ENCODE data around the gene MTA1. TPM values are rescaled to one million over a fixed set of nuclear protein-coding genes. Genes with fewer than 3 reads are reported as not detected.

MTA1 gene
- total RNA-seq, 1 experiment from 2014 or later, result 166 TPM

GRCh38 chr14:105414456-105415371 is 4.9 kb upstream of the MTA1 start:
- Mint-ChIP-seq H3K4me1 (ENCODE audit: insufficient read depth, unreplicated experiment) (no peaks in the 10 kb centered on the region), H3K36me3 (ENCODE audit: insufficient read depth, unreplicated experiment) (no peaks in the 10 kb centered on the region), H3K9me3 (ENCODE audit: unreplicated experiment) (no peaks in the 10 kb centered on the region), H3K4me3 (ENCODE audit: unreplicated experiment) (no peak overlapping the region), H3K27ac (ENCODE audit: low read depth, unreplicated experiment) (no peak overlapping the region), H3K27me3 (ENCODE audit: insufficient read depth, unreplicated experiment) (peaks cover 10% of the 10 kb centered on the region)
- BruUV-seq (replicated peaks), result no TSS peak
- peak; percentile 32 for TF ChIP-seq CTCF (IDR thresholded peaks at IDR 0.05; ENCODE audit: unreplicated experiment)
- ChIA-PET CTCF (interaction anchor here (0.7 kb wide), 1 partner anchor 23 kb away, joined by 3 read pairs; no protein-coding TSS in a partner anchor), POLR2A (interaction anchor here (1.3 kb wide), 1 partner anchor 11 kb away, joined by 3 read pairs; no protein-coding TSS in a partner anchor)
- DNase-seq (ENCODE audit: unreplicated experiment), result no peak
- intact Hi-C loops (cut with micrococcal nuclease), result no loop called here

DNA sequence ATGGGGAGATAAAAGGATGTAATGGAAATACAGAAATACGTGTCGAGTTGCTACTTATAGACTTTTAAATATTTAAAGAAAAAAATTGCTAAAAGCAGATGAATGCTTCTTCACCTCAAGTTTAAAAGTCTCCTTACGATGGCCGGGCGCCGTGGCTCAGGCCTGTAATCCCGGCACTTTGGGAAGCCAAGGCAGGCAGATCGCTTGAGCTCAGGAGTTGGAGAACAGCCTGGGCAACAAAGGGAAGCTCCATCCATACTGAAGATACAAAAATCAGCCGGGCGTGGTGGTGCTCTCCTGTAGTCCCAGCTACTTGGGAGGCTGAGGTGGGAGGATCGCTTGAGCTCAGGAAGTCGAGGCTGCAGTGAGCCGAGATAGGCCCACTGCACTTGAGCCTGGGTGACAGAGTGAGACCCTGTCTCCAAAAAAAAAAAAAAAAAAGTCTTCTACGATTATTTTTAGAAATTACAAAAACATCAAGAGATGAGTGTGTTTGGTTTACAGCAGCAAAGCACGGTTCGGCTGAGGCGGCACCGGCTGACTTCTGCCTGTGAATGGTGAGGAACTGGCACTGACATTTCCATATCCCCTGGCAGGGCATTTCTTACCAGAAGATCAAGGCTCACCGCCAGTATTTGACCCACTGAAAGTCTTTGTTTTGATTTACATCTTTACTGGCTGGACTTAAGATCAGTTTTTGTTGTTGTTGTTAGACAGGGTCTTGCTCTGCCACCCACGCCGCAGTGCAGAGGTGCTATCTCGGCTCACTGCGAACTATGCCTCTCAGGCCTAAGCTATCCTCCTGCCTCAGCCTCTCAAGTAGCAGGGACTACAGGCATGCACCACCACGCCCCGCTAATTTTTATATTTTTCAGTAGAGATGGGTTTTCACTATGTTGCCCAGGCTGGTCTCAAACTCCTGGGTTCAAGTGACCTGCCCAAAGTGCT is 3.9 kb upstream of the MTA1 start:
- POLR2A ChIA-PET, result no interaction called here
- no peaks in the 10 kb centered on the region for H3K9me3 Mint-ChIP-seq (ENCODE audit: unreplicated experiment)
- intact Hi-C loops (cut with micrococcal nuclease), result no loop called here

GRCh38 chr14:105416671-105417070 is 3.0 kb upstream of the MTA1 start:
- no peak overlapping the region for H3K4me3 Mint-ChIP-seq (ENCODE audit: unreplicated experiment)

More for the DNA sequence above, 3.9 kb upstream of the MTA1 start:
- no peak for DNase-seq (ENCODE audit: unreplicated experiment)
- Mint-ChIP-seq H3K4me3 (ENCODE audit: unreplicated experiment) (no peak overlapping the region), H3K4me1 (ENCODE audit: insufficient read depth, unreplicated experiment) (no peaks in the 10 kb centered on the region), H3K27ac (ENCODE audit: low read depth, unreplicated experiment) (no peak overlapping the region), H3K36me3 (ENCODE audit: insufficient read depth, unreplicated experiment) (no peaks in the 10 kb centered on the region), H3K27me3 (ENCODE audit: insufficient read depth, unreplicated experiment) (peaks cover 10% of the 10 kb centered on the region)
- no TSS peak for BruUV-seq (replicated peaks)
- no peak for TF ChIP-seq CTCF (IDR thresholded peaks at IDR 0.05; ENCODE audit: unreplicated experiment)
- CTCF ChIA-PET, result interaction anchor here (0.7 to 0.8 kb wide), 2 partner anchors 24 to 32 kb away, joined by 3 read pairs; no protein-coding TSS in a partner anchor

More at GRCh38 chr14:105416671-105417070, 3.0 kb upstream of the MTA1 start:
- no TSS peak for BruUV-seq (replicated peaks)
- H3K27ac Mint-ChIP-seq (ENCODE audit: low read depth, unreplicated experiment), result no peak overlapping the region
- peaks cover 10% of the 10 kb centered on the region for H3K27me3 Mint-ChIP-seq (ENCODE audit: insufficient read depth, unreplicated experiment)
- TF ChIP-seq CTCF (IDR thresholded peaks at IDR 0.05; ENCODE audit: unreplicated experiment), result no peak
- no peaks in the 10 kb centered on the region for H3K36me3 Mint-ChIP-seq (ENCODE audit: insufficient read depth, unreplicated experiment)
- intact Hi-C loops (cut with micrococcal nuclease), result no loop called here
- CTCF ChIA-PET, result interaction anchor here (0.7 to 0.8 kb wide), 2 partner anchors 32 to 94 kb away, joined by 3 read pairs; no protein-coding TSS in a partner anchor
- no peaks in the 10 kb centered on the region for H3K9me3 Mint-ChIP-seq (ENCODE audit: unreplicated experiment)
- peaks cover under 1% of the 10 kb centered on the region for H3K4me1 Mint-ChIP-seq (ENCODE audit: insufficient read depth, unreplicated experiment)
- POLR2A ChIA-PET, result interaction anchor here (1.5 kb wide), 1 partner anchor 13 kb away, joined by 4 read pairs; no protein-coding TSS in a partner anchor
- DNase-seq (ENCODE audit: unreplicated experiment), result no peak

All from MCF 10A (cell line).